Measurements from ENCODE around the gene CCDC8.

- no peak for TF ChIP-seq ZC3H11A (IDR thresholded peaks at IDR 0.05)
- no peak for TF ChIP-seq PHF8 (IDR thresholded peaks at IDR 0.05; ENCODE audit: borderline replicate concordance, low read depth)
- TF ChIP-seq EP300 (IDR thresholded peaks at IDR 0.05) = no peak
- TF ChIP-seq POLR2A (IDR thresholded peaks at IDR 0.05; ENCODE audit: low read length) = no peak
- TF ChIP-seq RFX5 (IDR thresholded peaks at IDR 0.05) = no peak
- no peak for TF ChIP-seq CTCF (IDR thresholded peaks at IDR 0.05)
- TF ChIP-seq CHD4 (IDR thresholded peaks at IDR 0.05; ENCODE audit: borderline replicate concordance) = no peak
- no peak for TF ChIP-seq FOSB (CRISPR knock-in tag; IDR thresholded peaks at IDR 0.05)
- no peak for TF ChIP-seq SMC3 (IDR thresholded peaks at IDR 0.05)
- TF ChIP-seq REST (IDR thresholded peaks at IDR 0.05) = no peak
- TF ChIP-seq BHLHE40 (IDR thresholded peaks at IDR 0.05; ENCODE audit: low read depth, low read length) = no peak
Measured at GRCh38 chr19:46442808-46443450, 29.6 kb upstream of the CCDC8 start.

Measured in A549 (cell line).